ENCODE results near the gene RAP1GDS1.

DNA sequence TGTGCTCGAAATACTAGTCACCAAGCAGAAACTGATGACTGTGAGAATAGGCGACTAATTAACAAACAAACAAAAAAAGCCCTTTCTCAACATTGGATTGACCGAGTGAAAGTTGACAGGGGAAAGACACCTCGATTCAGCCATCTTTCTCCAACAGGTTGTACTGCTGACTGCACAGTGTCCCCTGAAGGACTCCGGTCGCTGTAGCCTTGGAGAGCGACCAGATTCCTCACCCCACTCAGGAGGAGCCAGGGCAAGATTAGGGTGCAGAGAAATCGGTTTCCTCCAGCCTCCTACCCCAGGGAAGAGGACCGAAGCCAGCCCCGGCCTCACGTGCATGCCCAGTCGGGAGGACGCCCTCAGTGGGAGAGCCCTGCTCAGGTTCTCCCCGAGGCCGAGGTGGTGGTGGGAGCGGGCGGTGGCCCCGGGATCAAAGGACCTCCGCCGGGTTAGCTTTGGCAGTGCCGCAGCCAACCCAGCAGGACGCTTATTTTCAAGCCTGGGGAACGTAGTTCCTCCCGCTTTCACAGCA, 1.1 kb upstream of the RAP1GDS1 start:
- 0 out of 2 replicates have a peak, but pooled peaks have one; percentile 38 for TF ChIP-seq YY1 (IDR thresholded peaks at IDR 0.05; ENCODE audit: low read depth)
- TF ChIP-seq RAD21 (IDR thresholded peaks at IDR 0.05; ENCODE audit: low read depth) = no peak
- no peak for TF ChIP-seq FOXM1 (IDR thresholded peaks at IDR 0.05; ENCODE audit: borderline replicate concordance, low read depth)
- TF ChIP-seq TAF1 (IDR thresholded peaks at IDR 0.05; ENCODE audit: low read depth) = no peak
- TF ChIP-seq TEAD4 (IDR thresholded peaks at IDR 0.05) = no peak
- no peak for TF ChIP-seq NFIC (IDR thresholded peaks at IDR 0.05)
- TF ChIP-seq, protein P1, sequence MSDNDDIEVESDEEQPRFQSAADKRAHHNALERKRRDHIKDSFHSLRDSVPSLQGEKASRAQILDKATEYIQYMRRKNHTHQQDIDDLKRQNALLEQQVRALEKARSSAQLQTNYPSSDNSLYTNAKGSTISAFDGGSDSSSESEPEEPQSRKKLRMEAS (IDR thresholded peaks at IDR 0.05) = no peak; the same call in 1 of the 2 replicates
- TF ChIP-seq REST (IDR thresholded peaks at IDR 0.05; ENCODE audit: low read depth) = no peak; the same call in 1 of the 2 replicates
- TF ChIP-seq CREB1 (IDR thresholded peaks at IDR 0.05; ENCODE audit: low read depth) = no peak
- no peak for TF ChIP-seq EGR1 (IDR thresholded peaks at IDR 0.05)
